ENCODE data around the gene LAMA5.

GRCh38 chr20:62342910-62343309, 24.2 kb downstream of the LAMA5 start:
- TF ChIP-seq CTCF (IDR thresholded peaks at IDR 0.05) (no peak), POLR2A (IDR thresholded peaks at IDR 0.05) (no peak)

All from vagina (tissue), 2 donors.